Suppressor macrophage treated with lipopolysaccharide for 4 hours (primary cell): ENCODE data around the gene OPN3.

Experiments used
- DNase-seq: peaks from one replicate; pipeline ENCODE4 v3.0.0-alpha.2; 2020

Gene OPN3

GRCh38 chr1:241615043-241615974 is 24.9 kb downstream of the OPN3 start:
- DNase-seq = no peak

GRCh38 chr1:241614572-241614971 is 25.6 kb downstream of the OPN3 start:
- no peak for DNase-seq

GRCh38 chr1:241614144-241614543 is 26.0 kb downstream of the OPN3 start:
- DNase-seq = no peak

- DNase-seq = peak; percentile 90
Observed at GRCh38 chr1:241612533-241613477, 27.4 kb downstream of the OPN3 start.

GRCh38 chr1:241611736-241612135 is 28.4 kb downstream of the OPN3 start:
- DNase-seq = peak; percentile 55

- peak; percentile 82 for DNase-seq
Observed at GRCh38 chr1:241611063-241611462, 29.1 kb downstream of the OPN3 start.

- no peak for DNase-seq
Observed at GRCh38 chr1:241610056-241610815, 29.9 kb downstream of the OPN3 start.

- DNase-seq = peak; percentile 74
Observed at GRCh38 chr1:241608379-241609033, 31.7 kb downstream of the OPN3 start.

GRCh38 chr1:241607497-241607896 is 32.7 kb downstream of the OPN3 start:
- DNase-seq = no peak

GRCh38 chr1:241606544-241606943 is 33.6 kb downstream of the OPN3 start:
- no peak for DNase-seq

- DNase-seq = no peak
Observed at GRCh38 chr1:241605146-241605805, 34.9 kb downstream of the OPN3 start.

- peak; percentile 81 for DNase-seq
Observed at GRCh38 chr1:241603731-241604245, 36.4 kb downstream of the OPN3 start.

GRCh38 chr1:241600496-241600901 is 39.7 kb downstream of the OPN3 start:
- peak; percentile 53 for DNase-seq

- no peak for DNase-seq
Observed at GRCh38 chr1:241598249-241598648, 41.9 kb downstream of the OPN3 start.

GRCh38 chr1:241596633-241597032 is 43.5 kb downstream of the OPN3 start:
- no peak for DNase-seq

GRCh38 chr1:241593186-241593585 is 47.0 kb downstream of the OPN3 start:
- DNase-seq = no peak

- peak; percentile 73 for DNase-seq
Observed at GRCh38 chr1:241592273-241592958, 47.8 kb downstream of the OPN3 start.

GRCh38 chr1:241591736-241592135 is 48.4 kb downstream of the OPN3 start:
- no peak for DNase-seq

GRCh38 chr1:241591317-241591716 is 48.9 kb downstream of the OPN3 start:
- peak; percentile 74 for DNase-seq

GRCh38 chr1:241590719-241591118 is 49.5 kb downstream of the OPN3 start:
- DNase-seq = no peak

GRCh38 chr1:241589521-241589920 is 50.6 kb downstream of the OPN3 start:
- DNase-seq = no peak
